GM10266 (cell line): Measurements from ENCODE around the gene GOLPH3.

Experiments
- DNase-seq: peaks from one replicate; pipeline ENCODE4 v3.0.0; 2012; ENCODE audit errors: extremely low spot score
- TF ChIP-seq, protein P1 (sequence below): IDR thresholded peaks from 2 replicates; pipeline ENCODE4 v1.5.1; 2012; ENCODE audit warnings: mild to moderate bottlenecking, low read depth; ENCODE audit not compliant: control insufficient read depth, insufficient read depth; ENCODE audit errors: missing control alignments

GOLPH3 gene

DNA sequence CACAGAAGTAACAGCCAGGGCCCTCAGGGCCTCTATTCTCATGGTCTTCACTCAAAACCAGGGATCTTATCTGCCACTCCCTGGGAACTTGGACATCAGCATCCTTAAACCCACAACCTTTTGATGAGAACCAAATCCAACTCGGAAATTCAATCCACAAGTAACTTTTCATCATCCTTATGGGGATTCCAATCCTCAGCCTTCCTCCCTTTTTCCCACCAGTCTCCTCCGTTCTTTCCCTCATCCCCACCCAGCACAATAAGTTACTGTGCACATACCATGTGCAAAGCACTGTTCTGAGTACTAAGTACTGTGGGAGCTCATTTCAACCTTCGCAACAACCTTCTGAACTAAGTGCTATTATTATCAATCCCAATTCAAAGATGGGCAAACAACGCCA, 17.0 kb downstream of the GOLPH3 start:
- no peak for DNase-seq

DNA sequence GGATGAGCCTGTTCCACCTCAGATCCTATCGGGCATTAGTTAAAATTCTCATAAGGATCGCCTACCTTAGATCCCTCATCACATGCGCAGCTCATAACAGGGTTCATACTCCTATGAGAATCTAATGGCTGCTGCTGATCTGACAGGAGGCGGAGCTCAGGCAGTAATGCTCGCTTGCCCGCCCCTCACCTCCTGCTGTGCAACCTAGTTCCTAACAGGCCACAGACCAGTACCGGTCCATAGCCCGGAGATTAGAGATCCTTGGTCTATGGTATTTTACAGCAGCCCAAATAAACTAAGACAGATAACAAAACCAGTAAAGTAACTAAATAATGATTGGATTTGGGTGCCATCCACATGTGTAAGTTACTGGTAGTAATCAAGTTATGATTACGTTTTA, 17.5 kb downstream of the GOLPH3 start:
- DNase-seq, result no peak
- TF ChIP-seq, protein P1, sequence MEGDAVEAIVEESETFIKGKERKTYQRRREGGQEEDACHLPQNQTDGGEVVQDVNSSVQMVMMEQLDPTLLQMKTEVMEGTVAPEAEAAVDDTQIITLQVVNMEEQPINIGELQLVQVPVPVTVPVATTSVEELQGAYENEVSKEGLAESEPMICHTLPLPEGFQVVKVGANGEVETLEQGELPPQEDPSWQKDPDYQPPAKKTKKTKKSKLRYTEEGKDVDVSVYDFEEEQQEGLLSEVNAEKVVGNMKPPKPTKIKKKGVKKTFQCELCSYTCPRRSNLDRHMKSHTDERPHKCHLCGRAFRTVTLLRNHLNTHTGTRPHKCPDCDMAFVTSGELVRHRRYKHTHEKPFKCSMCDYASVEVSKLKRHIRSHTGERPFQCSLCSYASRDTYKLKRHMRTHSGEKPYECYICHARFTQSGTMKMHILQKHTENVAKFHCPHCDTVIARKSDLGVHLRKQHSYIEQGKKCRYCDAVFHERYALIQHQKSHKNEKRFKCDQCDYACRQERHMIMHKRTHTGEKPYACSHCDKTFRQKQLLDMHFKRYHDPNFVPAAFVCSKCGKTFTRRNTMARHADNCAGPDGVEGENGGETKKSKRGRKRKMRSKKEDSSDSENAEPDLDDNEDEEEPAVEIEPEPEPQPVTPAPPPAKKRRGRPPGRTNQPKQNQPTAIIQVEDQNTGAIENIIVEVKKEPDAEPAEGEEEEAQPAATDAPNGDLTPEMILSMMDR, result no peak

More for the DNA sequence above, 17.0 kb downstream of the GOLPH3 start:
- TF ChIP-seq, protein P1, result no peak

DNA sequence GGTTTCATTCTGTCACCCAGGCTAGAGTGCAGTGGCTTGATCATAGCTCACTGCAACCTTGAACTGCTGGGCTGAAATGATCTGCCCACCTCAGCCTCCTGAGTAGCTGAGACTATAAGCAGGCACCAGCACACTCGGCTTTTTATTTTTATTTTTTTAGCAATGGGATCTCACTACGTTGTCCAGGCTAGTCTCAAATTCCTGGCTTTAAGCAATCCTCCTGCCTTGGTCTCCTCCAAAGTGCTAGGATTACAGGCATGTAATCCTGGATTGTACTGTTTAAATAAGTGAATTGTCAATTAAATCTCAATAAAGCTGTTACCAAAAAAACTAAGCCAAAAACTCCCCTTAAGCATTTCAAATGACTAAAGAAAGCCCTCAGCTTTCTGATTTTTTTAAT, 18.9 kb downstream of the GOLPH3 start:
- TF ChIP-seq, protein P1, result no peak
- no peak for DNase-seq

DNA sequence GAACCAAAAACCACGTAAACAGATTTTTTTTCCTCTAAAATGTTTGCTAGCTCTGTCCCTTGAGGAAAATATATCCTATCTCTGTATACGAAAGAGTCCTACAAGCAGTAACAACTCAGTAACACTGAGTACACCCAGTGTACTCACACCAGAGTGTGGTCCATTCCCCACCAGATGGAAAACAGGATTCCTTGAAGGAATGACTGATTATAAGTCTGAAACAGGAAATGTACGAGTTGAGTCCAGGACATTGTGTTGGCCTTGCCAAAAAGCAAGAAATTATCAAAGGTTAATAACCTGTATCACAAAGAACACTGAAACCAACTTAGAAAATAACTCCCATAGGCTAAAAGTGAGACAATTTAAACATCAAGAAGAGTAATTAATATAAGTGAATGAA, 20.4 kb downstream of the GOLPH3 start:
- TF ChIP-seq, protein P1, result no peak
- DNase-seq, result no peak

DNA sequence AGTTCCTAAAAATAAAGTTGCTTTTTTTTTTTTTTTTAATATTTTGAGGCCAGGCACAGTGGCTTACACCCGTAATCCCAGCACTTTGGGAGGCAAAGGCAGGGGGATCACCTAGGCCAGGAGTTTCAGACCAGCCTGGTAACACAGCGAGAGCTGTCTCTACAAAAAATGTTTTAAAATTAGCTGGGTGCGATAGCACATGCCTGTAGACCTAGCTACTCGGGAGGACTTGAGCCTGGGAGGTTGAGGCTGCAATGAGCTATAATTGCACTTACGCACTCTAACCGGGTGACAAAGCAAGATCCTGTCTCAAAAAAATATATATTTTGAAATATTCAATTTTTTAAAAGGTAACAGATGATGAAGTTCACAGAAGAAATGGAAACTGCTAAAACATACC, 22.9 kb downstream of the GOLPH3 start:
- DNase-seq, result no peak
- TF ChIP-seq, protein P1, result no peak

DNA sequence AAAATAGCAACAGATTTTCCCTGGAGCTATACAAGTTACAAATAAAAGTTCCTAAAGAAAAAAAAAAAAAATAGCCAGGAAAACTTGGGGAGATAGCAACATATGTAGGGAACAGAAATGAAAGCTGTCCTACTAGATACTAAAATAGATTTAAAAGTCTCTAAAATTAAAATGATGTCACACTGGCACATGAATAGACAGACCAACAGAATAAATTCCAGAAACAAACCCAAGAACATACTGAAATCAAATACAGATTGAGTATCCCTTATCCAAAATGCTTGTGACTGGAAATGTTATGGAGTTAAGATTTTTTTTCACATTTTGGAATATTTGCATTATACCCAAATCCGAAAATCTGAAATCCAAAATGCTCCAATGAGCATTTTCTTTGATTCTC, 23.8 kb downstream of the GOLPH3 start:
- TF ChIP-seq, protein P1, result no peak
- no peak for DNase-seq

DNA sequence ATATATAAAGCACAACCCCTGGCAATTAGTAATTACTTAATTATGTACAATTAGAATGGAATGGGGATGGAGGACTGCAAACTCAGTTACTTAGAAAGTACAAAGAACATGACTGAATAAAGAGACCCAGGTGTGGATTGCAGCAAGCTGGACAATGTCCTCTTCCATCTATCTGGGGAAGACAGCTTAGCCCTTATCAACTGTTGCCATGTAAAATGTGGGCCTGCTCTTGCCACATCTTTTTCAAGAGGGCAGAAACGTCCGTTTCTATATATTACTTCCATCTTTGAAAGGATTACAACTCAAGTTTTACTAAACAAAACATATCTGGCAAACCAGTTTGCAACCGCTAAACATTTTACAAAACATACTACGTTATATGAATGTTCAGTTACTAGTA, 26.2 kb downstream of the GOLPH3 start:
- no peak for DNase-seq
- TF ChIP-seq, protein P1, result no peak
